NCI-H748 (cell line): ENCODE data around the gene FCHSD1.

Experiments
- DNase-seq: peaks from one replicate; lab custom pipeline; 2025; ENCODE audit not compliant: unreplicated experiment; lab: John Stamatoyannopoulos, UW

FCHSD1 gene

GRCh38 chr5:141646026-141646425, 5.2 kb downstream of the FCHSD1 start:
- no peak for DNase-seq

DNA sequence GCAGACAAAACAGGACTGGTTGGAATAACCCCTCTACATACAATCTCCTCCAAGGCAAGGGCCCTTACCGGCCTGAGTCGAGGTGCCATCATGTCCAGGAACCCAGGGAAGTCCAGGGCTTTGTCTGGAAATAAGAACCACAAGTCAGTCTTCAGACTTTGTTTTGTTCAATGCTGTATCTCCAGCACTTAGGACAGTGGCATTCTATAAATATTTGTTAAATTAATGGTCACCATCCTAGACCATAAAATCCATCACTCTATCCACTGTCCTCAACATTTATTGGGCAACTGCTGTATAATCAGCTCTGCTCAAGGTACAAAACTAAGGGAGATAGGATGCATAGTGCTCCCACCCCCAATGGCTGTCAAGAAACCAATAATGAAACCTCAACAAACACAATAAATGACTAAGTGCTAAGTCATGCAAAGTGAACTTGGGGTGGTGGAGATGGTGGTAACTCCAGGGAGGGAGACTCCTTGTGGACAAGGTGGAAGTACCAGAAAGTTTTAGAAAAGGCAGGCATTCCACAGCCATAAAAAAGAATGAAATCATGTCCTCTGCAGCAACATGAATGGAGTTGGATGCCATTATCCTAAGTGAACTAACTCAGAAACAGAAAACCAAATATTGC, 9.5 kb downstream of the FCHSD1 start:
- no peak for DNase-seq

- DNase-seq, result no peak
Observed at GRCh38 chr5:141640698-141641097, 10.5 kb downstream of the FCHSD1 start.

DNA sequence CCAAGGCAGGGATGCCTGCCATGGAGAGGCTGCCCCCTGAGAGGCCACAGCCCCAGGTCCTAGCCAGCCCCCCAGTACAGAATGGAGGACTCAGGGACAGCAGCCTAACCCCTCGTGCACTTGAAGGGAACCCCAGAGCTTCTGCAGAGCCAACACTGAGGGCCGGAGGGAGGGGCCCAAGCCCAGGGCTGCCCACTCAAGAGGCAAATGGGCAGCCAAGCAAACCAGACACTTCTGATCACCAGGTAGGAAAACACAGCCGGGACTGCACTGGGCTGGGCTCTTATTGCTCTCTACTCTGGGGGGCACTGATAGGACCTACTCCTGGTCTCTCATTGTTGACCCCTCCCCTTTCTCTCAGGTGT, 11.2 kb downstream of the FCHSD1 start:
- DNase-seq, result no peak

DNA sequence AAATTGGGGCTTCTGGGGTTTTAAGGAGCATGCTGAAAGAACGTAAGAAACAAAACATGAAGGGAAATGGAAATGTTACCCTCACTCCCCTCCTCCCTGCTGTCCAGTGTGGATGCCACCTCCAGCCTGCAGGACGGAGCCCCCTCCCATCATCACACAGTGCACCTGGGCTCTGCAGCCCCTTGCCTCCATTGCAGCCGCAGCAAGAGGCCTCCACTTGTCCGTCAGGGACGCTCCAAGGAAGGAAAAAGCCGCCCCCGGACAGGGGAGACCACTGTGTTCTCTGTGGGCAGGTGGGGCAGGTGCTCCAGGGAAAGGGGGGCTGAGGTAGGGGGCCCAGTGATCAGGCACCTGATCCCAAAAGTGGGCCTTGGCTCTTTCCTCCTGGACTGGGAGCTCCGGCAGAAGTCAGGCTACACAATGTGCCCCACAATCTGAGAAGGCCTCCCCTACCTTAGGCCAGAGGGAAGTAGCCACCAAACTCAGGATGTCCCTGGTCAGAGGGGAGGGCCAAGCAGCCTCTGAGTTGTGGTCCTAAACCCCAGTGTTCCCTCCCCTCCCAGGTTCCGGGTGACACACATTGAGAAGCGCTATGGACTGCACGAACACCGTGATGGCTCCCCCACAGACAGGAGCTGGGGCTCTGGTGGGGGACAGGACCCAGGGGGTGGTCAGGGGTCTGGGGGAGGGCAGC, 11.7 kb downstream of the FCHSD1 start:
- DNase-seq, result no peak

DNA sequence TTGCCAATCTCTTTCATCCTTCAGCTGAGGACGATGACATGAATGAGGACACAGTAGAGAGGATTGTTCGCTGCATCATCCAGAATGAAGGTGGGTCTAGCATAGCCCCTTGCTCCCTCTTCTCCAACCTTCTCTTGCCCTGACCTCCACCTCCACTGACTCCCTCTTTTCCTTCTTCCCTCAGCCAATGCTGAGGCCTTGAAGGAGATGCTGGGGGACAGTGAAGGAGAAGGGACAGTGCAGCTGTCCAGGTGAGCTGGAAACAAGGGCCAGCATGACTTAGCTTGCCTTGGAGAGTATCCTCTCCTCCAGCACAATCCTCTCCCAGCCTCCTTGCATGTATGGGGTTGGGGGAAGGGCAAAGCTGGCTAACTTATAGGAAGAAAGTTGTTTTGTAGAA, 12.4 kb downstream of the FCHSD1 start:
- no peak for DNase-seq

- DNase-seq, result peak; percentile 39
Observed at GRCh38 chr5:141637767-141638419, 13.3 kb downstream of the FCHSD1 start.

GRCh38 chr5:141637123-141637766, 14.0 kb downstream of the FCHSD1 start:
- peak; percentile 64 for DNase-seq

DNA sequence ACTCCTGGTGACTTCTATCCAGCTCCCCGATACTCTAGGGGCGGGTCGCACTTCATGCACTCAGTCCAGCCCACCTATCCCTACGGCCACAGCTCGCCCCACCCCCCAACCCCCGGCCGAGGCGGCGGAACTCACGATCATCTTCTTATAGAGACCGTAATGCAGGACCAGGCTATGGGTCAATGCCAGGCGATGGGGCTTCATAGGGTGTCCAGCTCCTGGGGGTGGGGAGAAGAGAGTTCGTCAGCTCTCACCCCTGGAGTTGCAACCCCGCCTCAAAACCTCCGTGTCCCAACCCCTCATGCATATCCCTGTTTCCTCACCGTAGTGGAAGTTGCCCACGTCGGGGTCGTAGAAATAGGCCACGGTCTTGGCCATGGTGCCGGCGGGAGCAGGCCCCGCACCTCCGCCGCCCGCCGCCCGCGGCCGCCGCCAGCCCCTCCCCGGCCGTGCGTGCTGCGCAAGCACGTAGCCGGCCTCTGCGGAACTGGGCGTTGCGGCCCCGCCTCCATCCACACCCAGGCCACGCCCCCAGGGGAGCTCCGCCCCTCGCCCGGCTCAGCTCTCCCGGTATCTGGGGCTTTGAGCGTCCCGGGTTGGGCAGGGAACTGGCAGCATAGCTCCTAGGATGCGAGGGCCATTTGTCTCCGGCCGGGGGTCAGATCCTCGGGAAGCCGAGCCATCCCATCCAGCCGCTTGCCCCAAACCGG, 14.7 kb downstream of the FCHSD1 start, which contains the start of the genes HDAC3 and RELL2:
TSS of gene HDAC3 (minus strand) at position 437 of the 710 bp plus-strand sequence. CDS start at position 378, 59 bp downstream.
TSS of gene RELL2 (plus strand) at position 585 of the 710 bp plus-strand sequence. CDS start 1,229 bp downstream, outside the sequence.
- peak; percentile 87 for DNase-seq

DNA sequence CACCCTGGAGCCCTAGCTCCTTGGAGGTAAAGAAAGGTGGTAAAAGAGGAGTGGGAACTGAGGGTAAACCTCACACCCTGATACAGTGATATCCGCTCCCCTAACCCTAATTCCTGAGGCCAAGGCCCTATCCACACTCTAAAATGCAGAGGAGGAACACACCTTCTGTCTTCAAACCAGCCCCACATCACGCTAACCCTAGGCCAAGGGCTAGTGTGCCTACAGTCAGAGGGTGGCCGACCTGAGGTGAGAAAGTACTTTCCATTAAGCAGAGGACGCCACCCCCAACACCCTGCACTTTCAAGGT, 15.2 kb downstream of the FCHSD1 start:
- DNase-seq, result no peak

GRCh38 chr5:141635646-141636045, 15.6 kb downstream of the FCHSD1 start:
- no peak for DNase-seq

DNA sequence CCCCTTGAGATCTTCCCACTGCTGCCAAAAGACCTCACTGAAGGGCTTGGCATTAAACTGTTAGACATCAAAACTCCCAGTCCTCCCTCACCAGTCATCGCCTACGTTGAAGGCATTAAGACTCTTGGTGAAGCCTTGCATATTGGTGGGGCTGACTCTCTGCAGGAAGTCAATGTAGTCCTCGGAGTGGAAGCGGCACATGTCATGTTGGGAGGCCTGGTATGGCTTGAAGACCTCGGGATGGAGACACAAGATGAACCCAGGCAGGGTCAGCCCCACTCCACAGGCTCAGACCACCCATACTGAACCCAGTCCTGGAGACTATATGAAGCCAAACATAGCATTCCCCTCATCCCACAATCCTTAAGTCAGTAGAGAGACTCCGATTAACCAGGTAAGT, 16.5 kb downstream of the FCHSD1 start:
- no peak for DNase-seq

DNA sequence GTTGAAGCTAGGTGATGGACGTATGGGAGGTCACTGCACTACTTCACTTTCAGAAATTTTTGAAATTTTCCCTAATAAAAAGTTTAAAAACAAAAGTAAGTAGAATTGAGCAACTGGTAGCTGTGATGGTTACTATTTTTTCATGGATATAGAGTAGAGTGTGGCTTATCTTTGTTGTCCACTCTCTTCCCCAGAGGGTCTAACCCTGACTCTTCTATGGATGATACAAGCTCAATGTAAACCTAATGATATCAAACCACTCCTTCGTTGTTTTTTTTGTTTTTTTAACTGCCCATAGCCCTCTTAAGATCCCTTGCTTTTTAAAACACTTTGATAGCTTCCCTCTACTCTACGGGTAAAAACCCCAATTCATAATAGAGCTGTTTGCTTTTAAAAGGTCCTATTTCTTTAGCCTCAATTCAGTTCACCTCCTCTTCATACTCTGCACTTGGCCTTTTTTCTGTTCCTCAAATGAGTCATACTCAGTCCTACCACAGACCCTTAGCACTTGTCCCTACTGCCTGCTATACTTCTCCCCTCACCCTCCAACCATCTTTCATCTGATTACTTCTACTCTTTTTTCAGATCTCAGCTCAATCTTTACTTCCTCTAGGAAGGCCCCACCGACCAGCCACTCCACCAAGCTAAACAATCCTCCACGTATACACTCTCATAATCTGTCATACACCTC, 17.2 kb downstream of the FCHSD1 start:
- no peak for DNase-seq

DNA sequence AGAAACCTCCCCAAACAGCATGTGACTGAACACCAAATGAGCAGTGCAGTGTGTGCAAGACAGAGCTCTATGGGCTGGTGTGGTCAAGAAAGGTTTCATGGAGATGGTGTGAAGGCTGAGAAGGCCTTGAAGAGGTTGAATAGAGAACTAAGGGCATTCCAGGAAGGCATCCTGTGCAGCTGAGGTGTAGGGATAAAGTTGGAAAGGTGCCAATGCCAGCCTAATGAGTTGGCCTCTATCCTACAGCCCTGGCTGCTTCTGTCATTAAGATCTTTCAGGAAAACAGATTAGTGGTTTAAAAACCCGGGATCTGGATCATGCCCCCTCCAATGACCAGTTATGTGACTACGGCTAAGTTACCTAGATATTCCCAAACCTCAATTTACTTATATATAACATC, 18.6 kb downstream of the FCHSD1 start:
- peak; percentile 29 for DNase-seq

DNA sequence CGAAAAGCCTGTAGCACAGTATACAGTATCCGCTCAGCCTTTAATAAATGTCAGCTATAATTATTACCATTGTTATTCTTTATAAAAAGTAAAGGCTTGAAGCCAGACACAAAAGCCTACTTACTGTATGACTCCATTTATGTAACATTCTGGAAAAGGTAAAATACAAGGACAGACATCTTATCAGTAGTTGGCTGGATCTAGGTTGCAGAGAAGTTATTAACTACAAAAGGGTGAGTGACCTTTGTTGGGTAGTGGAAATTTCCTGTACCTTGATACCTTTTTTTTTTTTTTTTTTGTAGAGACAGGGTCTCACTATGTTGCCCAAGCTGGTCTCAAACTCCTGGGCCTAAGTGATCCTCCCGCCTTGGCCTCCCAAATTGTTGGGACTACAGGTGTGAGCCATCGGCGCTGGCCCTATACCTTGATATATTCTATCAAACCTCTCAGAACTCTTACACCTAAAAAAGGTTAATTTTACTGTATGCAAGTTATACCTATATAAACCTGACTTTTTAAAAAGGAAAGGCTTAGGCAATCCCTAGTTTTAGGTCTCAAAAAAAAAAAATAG, 20.6 kb downstream of the FCHSD1 start:
- DNase-seq, result no peak

DNA sequence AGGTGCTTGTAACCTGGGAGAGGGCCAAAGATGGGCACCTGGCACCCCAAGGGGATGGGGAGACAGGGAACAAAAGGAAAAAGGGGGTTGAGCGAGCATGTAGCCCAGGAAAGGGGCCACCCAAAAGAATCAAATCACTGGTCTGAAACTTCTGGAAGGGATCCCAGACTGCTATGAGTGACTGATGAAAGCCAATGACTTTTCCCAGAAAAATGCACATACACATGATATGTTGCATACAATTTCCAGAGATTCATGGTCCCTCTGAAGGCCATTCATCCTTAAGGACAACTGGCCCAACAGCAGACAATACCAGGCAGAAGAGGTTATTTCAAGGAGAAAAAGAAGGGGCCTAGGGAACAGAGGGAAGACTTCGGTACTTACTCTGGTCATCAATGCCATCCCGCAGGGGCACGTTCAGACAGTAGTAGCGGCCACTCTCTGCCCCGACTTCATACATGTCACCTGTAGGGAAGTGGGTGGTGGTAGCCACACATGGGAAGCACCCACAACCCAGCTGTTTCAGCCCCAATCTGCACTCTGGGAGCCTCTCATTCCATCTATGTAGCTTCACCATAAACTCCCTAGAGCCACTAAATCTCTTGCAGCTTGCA, 22.9 kb downstream of the FCHSD1 start:
- DNase-seq, result no peak

DNA sequence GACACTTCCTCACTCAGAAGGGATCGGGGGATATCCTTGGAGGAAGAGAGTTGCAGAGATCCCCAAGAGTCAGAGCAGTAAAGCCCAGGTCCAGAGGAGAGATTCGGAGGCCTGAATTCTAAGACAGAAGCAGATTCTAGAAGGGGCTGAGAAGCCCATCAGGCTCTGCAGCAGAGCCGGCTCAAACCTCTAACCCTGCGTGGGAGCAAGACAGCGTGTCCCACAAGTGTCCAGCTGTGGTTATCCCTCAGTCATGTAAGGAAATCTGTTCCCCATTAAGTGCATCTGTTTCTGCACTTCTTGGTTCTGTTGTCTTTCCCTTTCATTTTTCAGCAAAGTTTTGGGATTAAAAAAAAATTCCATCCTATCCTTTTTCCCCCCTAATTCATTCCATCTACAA, 27.6 kb downstream of the FCHSD1 start:
- no peak for DNase-seq

DNA sequence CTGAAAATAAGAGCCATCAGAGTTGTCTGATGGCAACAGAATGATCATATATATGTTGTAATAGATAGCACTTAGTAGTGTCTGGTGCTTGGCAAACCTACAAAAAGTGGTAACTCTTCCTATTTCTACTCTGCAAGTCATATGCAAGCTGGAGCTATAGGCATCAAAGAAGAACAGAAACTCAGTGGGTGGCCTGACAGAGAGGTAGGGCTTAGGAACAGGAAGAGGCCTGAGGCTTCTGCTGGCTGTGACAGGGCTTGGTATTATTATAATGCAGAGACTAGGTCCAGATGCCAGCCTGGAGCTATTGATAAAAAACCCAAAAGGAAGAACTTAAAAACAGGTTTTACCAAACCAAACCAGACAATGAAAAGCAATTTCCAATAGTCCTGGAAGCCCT, 28.0 kb downstream of the FCHSD1 start:
- DNase-seq, result no peak

DNA sequence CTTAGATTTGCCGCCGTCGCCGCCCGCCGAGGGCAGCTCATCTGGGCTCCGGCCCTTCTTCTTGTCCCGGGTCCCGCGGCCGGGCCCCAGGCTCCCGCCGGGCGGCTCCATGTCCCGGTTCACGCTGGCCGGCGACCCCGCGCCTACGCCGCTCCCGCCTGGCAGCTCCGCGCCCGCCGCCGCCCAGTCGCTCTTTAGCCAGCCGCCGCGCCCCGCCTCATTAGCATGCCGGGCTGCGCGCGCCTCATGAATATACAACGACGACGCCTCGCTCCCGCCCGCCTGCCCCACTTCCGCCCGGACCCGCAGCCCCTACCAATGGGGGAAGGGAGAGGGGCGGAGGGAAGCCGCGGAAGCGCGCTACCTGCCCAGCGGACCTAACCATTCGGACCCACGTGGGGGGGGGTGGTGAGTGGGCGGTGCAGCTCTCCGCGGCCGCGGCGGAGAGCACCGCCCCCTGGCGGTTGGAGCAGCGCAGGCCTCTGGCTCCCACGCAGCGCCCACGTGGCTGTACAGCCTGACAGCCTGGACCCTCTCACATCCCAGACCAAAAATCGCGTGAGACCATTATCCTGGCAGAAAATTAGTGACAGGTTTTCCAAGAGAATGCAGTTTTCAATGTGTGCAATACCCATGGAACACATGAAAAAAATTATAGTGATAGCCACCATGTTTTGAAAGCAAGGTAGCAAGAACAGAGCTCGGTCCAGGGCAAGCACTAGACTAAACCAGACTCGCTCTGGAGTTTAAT, 32.2 kb downstream of the FCHSD1 start, which contains the start of gene DIAPH1:
TSS of gene DIAPH1 (minus strand) at position 197 of the 751 bp plus-strand sequence. CDS start at position 111, 86 bp downstream.
- peak; percentile 98 for DNase-seq
